HG03039 (cell line): Measurements from ENCODE around the gene GIPC3.
"Not testable (repeated sequence)": the region's sequence is repeated elsewhere in the genome, so short reads cannot be mapped to it uniquely, and the experiment has no call there.

ENCODE experiments used
- ATAC-seq: cut with Tn5 transposase; IDR thresholded peaks from one replicate; pipeline ENCODE4 v1.9.1; 2021; ENCODE audit warnings: mild to moderate bottlenecking, moderate library complexity; ENCODE audit not compliant: unreplicated experiment

The GIPC3 gene

GRCh38 chr19:3575949-3576673 lies 9.2 kb upstream of the GIPC3 start:
- ATAC-seq = no peak

- no peak for ATAC-seq
Observed at GRCh38 chr19:3576696-3577443, 8.4 kb upstream of the GIPC3 start.

GRCh38 chr19:3577723-3578344 lies 7.4 kb upstream of the GIPC3 start:
- no peak for ATAC-seq

- no peak for ATAC-seq
Observed at GRCh38 chr19:3578390-3578789, 6.9 kb upstream of the GIPC3 start.

- ATAC-seq = no peak
Observed at GRCh38 chr19:3580156-3580934, 4.9 kb upstream of the GIPC3 start.

- ATAC-seq = not testable (repeated sequence)
Observed at GRCh38 chr19:3581792-3582191, 3.5 kb upstream of the GIPC3 start.

- not testable (repeated sequence) for ATAC-seq
Observed at GRCh38 chr19:3584036-3584802, 1.1 kb upstream of the GIPC3 start.

- ATAC-seq = no peak
Observed at GRCh38 chr19:3586127-3586626, 899 bp downstream of the GIPC3 start.

GRCh38 chr19:3586707-3587346 lies 1.5 kb downstream of the GIPC3 start:
- ATAC-seq = no peak

- ATAC-seq = no peak
Observed at GRCh38 chr19:3589439-3589838, 4.2 kb downstream of the GIPC3 start.

GRCh38 chr19:3589949-3590348 lies 4.7 kb downstream of the GIPC3 start:
- no peak for ATAC-seq

- no peak for ATAC-seq
Observed at GRCh38 chr19:3590991-3591659, 5.8 kb downstream of the GIPC3 start.

- no peak for ATAC-seq
Observed at GRCh38 chr19:3591876-3592613, 6.8 kb downstream of the GIPC3 start.

GRCh38 chr19:3593156-3593555 lies 7.9 kb downstream of the GIPC3 start:
- no peak for ATAC-seq

- ATAC-seq = no peak
Observed at GRCh38 chr19:3595521-3596061, 10.3 kb downstream of the GIPC3 start.

GRCh38 chr19:3599776-3600187 lies 14.5 kb downstream of the GIPC3 start:
- no peak for ATAC-seq

- ATAC-seq = no peak
Observed at GRCh38 chr19:3601021-3601420, 15.7 kb downstream of the GIPC3 start.

GRCh38 chr19:3603121-3603811 lies 18.0 kb downstream of the GIPC3 start:
- ATAC-seq = no peak
